ENCODE data around the gene TH. TPM values are rescaled to one million over a fixed set of nuclear protein-coding genes. Genes with fewer than 3 reads are reported as not detected.

TH gene
- total and polyA plus RNA-seq, 2 experiments from 2014 or later: not detected

DNA sequence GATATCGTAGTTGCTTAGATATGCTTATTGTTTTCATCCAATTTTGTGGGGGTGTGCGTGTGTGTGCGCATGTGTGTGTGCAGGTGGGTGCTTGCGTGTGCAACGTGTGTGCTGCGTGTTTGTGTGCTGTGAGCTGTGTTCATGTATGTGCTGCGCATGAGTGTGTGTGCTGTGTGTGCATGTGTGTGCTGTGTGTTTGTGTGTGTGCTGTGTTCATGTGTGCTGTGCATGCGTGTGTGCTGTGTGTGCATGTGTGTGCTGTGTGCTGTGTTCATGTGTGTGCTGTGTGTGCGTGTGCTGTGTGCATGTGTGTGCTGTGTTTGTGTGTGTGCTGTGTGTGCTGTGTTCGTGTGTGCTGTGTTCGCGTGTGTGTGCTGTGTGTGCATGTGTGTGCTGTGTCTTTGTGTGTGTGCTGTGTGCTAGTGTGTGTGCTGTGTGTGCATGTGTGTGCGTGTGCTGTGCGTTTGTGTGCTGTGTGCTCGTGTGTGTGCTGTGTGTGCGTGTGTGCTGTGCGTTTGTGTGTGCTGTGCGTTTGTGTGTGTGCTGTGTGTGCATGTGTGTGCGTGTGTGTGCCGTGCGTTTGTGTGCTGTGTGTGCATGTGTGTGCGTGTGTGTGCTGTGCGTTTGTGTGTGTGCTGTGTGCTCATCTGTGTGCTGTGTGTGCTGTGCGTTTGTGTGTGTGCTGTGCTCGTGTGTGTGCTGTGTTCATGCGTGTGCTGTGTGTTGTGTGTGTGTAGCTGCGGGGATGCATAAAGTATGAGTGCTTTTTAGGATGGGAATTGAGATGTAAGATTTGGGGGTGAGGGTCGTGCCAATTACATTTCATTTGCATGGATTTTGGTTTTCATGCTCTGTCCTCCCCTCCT is 40.0 kb downstream of the TH start:
- TF ChIP-seq, protein P1, sequence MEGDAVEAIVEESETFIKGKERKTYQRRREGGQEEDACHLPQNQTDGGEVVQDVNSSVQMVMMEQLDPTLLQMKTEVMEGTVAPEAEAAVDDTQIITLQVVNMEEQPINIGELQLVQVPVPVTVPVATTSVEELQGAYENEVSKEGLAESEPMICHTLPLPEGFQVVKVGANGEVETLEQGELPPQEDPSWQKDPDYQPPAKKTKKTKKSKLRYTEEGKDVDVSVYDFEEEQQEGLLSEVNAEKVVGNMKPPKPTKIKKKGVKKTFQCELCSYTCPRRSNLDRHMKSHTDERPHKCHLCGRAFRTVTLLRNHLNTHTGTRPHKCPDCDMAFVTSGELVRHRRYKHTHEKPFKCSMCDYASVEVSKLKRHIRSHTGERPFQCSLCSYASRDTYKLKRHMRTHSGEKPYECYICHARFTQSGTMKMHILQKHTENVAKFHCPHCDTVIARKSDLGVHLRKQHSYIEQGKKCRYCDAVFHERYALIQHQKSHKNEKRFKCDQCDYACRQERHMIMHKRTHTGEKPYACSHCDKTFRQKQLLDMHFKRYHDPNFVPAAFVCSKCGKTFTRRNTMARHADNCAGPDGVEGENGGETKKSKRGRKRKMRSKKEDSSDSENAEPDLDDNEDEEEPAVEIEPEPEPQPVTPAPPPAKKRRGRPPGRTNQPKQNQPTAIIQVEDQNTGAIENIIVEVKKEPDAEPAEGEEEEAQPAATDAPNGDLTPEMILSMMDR (IDR thresholded peaks at IDR 0.05; ENCODE audit: low read depth, low read length): no peak
- no peak overlapping the region for H3K27ac ChIP-seq
- H3K4me1 ChIP-seq (ENCODE audit: low read depth): no peaks in the 10 kb centered on the region

DNA sequence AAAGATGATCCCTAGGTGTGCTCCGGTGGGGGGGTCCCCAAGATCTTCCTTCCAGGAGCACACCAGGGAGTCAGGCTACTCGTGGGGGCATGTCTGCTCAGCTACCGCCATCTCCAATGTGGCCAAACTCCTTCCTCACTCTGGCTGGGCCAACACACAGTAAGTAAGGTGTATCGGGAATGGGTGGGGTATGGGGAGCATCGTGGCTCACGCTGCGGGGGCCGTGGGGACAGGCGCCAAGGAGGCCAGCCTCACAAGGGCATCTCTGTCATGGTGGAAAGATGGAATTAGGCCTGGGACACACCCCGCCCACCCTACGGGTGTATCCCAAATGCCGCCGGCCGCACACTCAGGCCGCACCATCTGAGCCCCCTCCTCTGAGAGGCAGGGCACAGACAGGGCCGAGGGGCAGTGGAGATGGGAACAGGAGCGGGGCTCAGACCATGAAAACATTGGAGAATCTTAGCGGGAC is 40.7 kb downstream of the TH start:
- Histone ChIP-seq H3K9me3 (ENCODE audit: low read depth) (no peaks in the 10 kb centered on the region), H3K27me3 (no peaks in the 10 kb centered on the region), H3K4me3 (no peak overlapping the region), H3K27ac (no peak overlapping the region), H3K4me1 (ENCODE audit: low read depth) (no peaks in the 10 kb centered on the region), H3K36me3 (no peaks in the 10 kb centered on the region)
- DNase-seq (ENCODE audit: low read depth in 1 of 2, low spot score in 1 of 2): no peak
- TF ChIP-seq, protein P1 (IDR thresholded peaks at IDR 0.05; ENCODE audit: low read depth, low read length): no peak

More for the DNA sequence above, 40.0 kb downstream of the TH start:
- no peaks in the 10 kb centered on the region for H3K36me3 ChIP-seq
- no peaks in the 10 kb centered on the region for H3K27me3 ChIP-seq
- no peak for DNase-seq (ENCODE audit: low read depth in 1 of 2, low spot score in 1 of 2)
- H3K4me3 ChIP-seq: no peak overlapping the region
- H3K9me3 ChIP-seq (ENCODE audit: low read depth): no peaks in the 10 kb centered on the region

DNA sequence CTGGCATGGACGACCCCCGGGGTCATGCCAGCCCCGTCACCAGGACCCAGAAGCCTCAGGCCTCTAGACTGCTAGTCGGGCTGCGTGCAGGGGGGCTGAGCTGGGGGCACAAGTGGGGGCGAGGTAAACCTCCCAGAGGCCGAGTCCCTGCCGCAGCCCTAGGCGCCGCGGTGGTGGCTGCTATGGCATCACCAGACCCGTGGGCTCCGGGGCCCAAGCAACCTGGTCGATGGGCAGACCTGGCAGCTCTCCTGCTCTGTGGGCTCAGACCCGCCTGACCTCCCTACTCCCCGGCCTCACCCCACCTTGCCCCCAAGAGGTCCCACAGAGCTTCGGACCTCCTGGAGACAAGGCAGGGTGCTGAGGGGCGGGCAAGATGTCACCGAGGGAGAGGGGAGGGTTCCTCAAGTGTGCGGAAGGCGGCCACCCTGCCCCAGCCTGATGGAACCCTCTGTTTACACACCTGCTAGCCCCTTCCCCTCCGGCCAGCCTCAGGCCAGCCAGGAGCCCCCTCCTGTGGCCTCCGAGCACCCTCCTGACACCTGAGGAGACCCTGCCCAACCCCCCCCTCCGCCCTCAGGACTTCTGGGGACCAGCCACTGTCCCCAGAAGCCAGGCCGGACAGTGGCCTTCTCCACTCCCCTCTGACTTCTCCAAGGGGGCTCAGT is 41.8 kb downstream of the TH start:
- Histone ChIP-seq H3K4me1 (ENCODE audit: low read depth) (no peaks in the 10 kb centered on the region), H3K4me3 (no peak overlapping the region), H3K36me3 (no peaks in the 10 kb centered on the region), H3K9me3 (ENCODE audit: low read depth) (no peaks in the 10 kb centered on the region), H3K27me3 (no peaks in the 10 kb centered on the region), H3K27ac (no peak overlapping the region)
- DNase-seq (ENCODE audit: low read depth in 1 of 2, low spot score in 1 of 2): no peak
- TF ChIP-seq, protein P1 (IDR thresholded peaks at IDR 0.05; ENCODE audit: low read depth, low read length): no peak

DNA sequence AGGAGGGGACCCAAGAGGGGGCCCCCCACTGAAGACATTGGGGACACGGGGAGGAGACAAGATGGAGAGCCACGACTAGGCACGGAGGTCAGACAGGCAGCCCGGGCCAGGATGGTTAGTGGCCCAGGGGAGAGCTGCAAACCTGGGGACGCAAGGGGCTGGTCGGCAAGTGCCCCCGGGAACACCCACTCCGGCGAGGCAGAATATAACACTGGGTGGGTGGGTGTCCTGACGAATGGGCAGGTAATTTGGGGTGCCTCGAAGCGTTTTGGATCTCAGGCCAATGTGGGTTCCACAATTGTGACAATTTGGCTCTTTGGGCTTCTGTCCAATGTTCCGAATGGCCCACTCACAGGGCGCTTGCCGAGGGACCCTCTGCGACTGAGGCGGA is 42.3 kb downstream of the TH start:
- Histone ChIP-seq H3K4me1 (ENCODE audit: low read depth) (no peaks in the 10 kb centered on the region), H3K9me3 (ENCODE audit: low read depth) (no peaks in the 10 kb centered on the region), H3K4me3 (no peak overlapping the region), H3K36me3 (no peaks in the 10 kb centered on the region), H3K27me3 (no peaks in the 10 kb centered on the region), H3K27ac (no peak overlapping the region)
- TF ChIP-seq, protein P1 (IDR thresholded peaks at IDR 0.05; ENCODE audit: low read depth, low read length): no peak
- no peak for DNase-seq (ENCODE audit: low read depth in 1 of 2, low spot score in 1 of 2)

DNA sequence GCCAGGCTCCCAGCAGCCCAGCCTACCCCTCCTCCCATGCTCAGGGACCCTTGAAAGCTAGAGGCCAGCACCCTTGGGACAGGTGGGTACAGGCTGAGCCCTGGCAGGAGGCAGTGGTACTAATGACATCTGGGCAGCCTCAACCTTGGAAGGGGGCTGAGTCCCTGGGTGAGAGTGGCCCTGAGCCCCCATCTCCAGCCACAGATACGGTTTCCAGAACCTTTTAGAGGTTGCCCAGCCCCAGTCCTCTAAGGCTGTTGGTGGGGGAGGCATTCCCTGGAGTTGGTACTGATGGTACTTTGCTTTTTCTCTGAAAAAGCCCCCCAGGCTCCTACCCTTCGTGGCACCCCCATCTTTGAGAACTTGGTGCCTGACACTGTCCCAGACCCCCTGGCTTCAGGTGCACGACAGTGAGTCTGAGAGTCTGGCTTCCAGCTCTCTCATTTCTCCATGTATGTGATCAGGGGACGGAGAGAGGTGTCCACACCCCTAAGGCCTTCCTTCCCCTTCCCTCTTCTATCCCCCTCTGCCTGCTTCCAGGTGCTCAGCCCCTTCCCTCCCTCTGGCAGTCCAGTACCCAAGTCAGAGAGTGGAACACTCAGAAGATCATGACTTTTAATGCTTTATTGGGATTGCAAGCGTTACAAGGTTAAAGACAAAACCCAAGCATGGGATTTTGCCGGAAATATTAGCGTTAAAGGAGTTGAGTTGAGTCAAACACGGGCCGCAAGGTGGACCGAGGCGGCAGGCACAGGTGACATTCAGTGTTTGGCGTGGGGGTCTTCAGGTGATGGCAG is 42.9 kb downstream of the TH start:
- Histone ChIP-seq H3K4me1 (ENCODE audit: low read depth) (no peaks in the 10 kb centered on the region), H3K27ac (no peak overlapping the region), H3K27me3 (no peaks in the 10 kb centered on the region), H3K9me3 (ENCODE audit: low read depth) (no peaks in the 10 kb centered on the region), H3K4me3 (no peak overlapping the region), H3K36me3 (no peaks in the 10 kb centered on the region)
- TF ChIP-seq, protein P1 (IDR thresholded peaks at IDR 0.05; ENCODE audit: low read depth, low read length): no peak
- no peak for DNase-seq (ENCODE audit: low read depth in 1 of 2, low spot score in 1 of 2)

Measured in cardiac muscle cell (in vitro differentiated cells and primary cell).